ENCODE data around the gene PREP.

The PREP gene

GRCh38 chr6:105322499-105323225, 80.2 kb downstream of the PREP start:
- Histone ChIP-seq H3K27ac (ENCODE audit: insufficient read depth in 1 of 2, low read depth in 1 of 2, low read length in 2 of 2, poor library complexity in 1 of 2, severe bottlenecking in 2 of 2) (no peak overlapping the region), H3K4me3 (ENCODE audit: control insufficient read depth in 1 of 7, extremely low read depth in 1 of 7, insufficient read depth in 4 of 7, low read depth in 2 of 7, low read length in 6 of 7) (no peak overlapping the region), H3K36me3 (ENCODE audit: control insufficient read depth in 4 of 4, insufficient read depth in 4 of 4, low read length in 3 of 4) (peaks cover 7 to 57% (median 23%) of the 10 kb centered on the region in 4 experiments), H3K9me3 (ENCODE audit: control extremely low read depth in 1 of 5, control insufficient read depth in 4 of 5, insufficient read depth in 2 of 5, low read depth in 1 of 5, low read length in 4 of 5) (no peaks in the 10 kb centered on the region), H3K27me3 (replicated peaks in 2 of 5; ENCODE audit: control insufficient read depth in 4 of 5, insufficient read depth in 5 of 5, low read length in 4 of 5) (no peaks in the 10 kb centered on the region), H3K4me1 (ENCODE audit: control extremely low read depth in 1 of 4, control insufficient read depth in 4 of 4, insufficient read depth in 4 of 4, low read length in 3 of 4) (peaks cover 0 to 7% (median 2%) of the 10 kb centered on the region in 4 experiments)
- POLR2A ChIA-PET = no interaction called here
- DNase-seq = no peak
- 100% methylated on average over 1 of the region's 3 CpGs for WGBS (ENCODE audit: insufficient coverage)
- CTCF ChIA-PET = no interaction called here

GRCh38 chr6:105321728-105322127, 81.2 kb downstream of the PREP start:
- Histone ChIP-seq H3K4me1 (ENCODE audit: control extremely low read depth in 1 of 4, control insufficient read depth in 4 of 4, insufficient read depth in 4 of 4, low read length in 3 of 4) (peaks cover 0 to 4% (median under 1%) of the 10 kb centered on the region in 4 experiments), H3K27ac (ENCODE audit: insufficient read depth in 1 of 2, low read depth in 1 of 2, low read length in 2 of 2, poor library complexity in 1 of 2, severe bottlenecking in 2 of 2) (no peak overlapping the region), H3K27me3 (replicated peaks in 2 of 5; ENCODE audit: control insufficient read depth in 4 of 5, insufficient read depth in 5 of 5, low read length in 4 of 5) (no peaks in the 10 kb centered on the region), H3K9me3 (ENCODE audit: control extremely low read depth in 1 of 5, control insufficient read depth in 4 of 5, insufficient read depth in 2 of 5, low read depth in 1 of 5, low read length in 4 of 5) (no peaks in the 10 kb centered on the region), H3K4me3 (ENCODE audit: control insufficient read depth in 1 of 7, extremely low read depth in 1 of 7, insufficient read depth in 4 of 7, low read depth in 2 of 7, low read length in 6 of 7) (no peak overlapping the region), H3K36me3 (ENCODE audit: control insufficient read depth in 4 of 4, insufficient read depth in 4 of 4, low read length in 3 of 4) (peaks cover 7 to 55% (median 27%) of the 10 kb centered on the region in 4 experiments)
- POLR2A ChIA-PET = no interaction called here
- CTCF ChIA-PET = no interaction called here
- DNase-seq = no peak
- 100% methylated on average over 2 of the region's 2 CpGs for WGBS (ENCODE audit: insufficient coverage)

GRCh38 chr6:105321207-105321606, 81.7 kb downstream of the PREP start:
- POLR2A ChIA-PET = no interaction called here
- CTCF ChIA-PET = interaction anchor here (0.6 kb wide), 1 partner anchor 80 kb away, joined by 3 read pairs; no protein-coding TSS in a partner anchor
- DNase-seq = no peak
- Histone ChIP-seq H3K4me3 (ENCODE audit: control insufficient read depth in 1 of 7, extremely low read depth in 1 of 7, insufficient read depth in 4 of 7, low read depth in 2 of 7, low read length in 6 of 7) (no peak overlapping the region), H3K9me3 (ENCODE audit: control extremely low read depth in 1 of 5, control insufficient read depth in 4 of 5, insufficient read depth in 2 of 5, low read depth in 1 of 5, low read length in 4 of 5) (no peaks in the 10 kb centered on the region), H3K27ac (ENCODE audit: insufficient read depth in 1 of 2, low read depth in 1 of 2, low read length in 2 of 2, poor library complexity in 1 of 2, severe bottlenecking in 2 of 2) (no peak overlapping the region), H3K36me3 (ENCODE audit: control insufficient read depth in 4 of 4, insufficient read depth in 4 of 4, low read length in 3 of 4) (peaks cover 7 to 50% (median 27%) of the 10 kb centered on the region in 4 experiments), H3K4me1 (ENCODE audit: control extremely low read depth in 1 of 4, control insufficient read depth in 4 of 4, insufficient read depth in 4 of 4, low read length in 3 of 4) (peaks cover 0 to 2% (median 0%) of the 10 kb centered on the region in 4 experiments), H3K27me3 (replicated peaks in 2 of 5; ENCODE audit: control insufficient read depth in 4 of 5, insufficient read depth in 5 of 5, low read length in 4 of 5) (no peaks in the 10 kb centered on the region)
- 100% methylated on average over 4 of the region's 6 CpGs for WGBS (ENCODE audit: insufficient coverage)

- WGBS (ENCODE audit: insufficient coverage) = 100% methylated on average over 1 of the region's 3 CpGs
- no peaks in the 10 kb centered on the region for H3K4me1 ChIP-seq (ENCODE audit: control extremely low read depth in 1 of 4, control insufficient read depth in 4 of 4, insufficient read depth in 4 of 4, low read length in 3 of 4)
Observed at GRCh38 chr6:105320765-105321164, 82.1 kb downstream of the PREP start.

GRCh38 chr6:105320271-105320670, 82.6 kb downstream of the PREP start:
- CTCF ChIA-PET = no interaction called here
- no peak for DNase-seq
- no peak overlapping the region for H3K4me3 ChIP-seq (ENCODE audit: control insufficient read depth in 1 of 7, extremely low read depth in 1 of 7, insufficient read depth in 4 of 7, low read depth in 2 of 7, low read length in 6 of 7)
- H3K36me3 ChIP-seq (ENCODE audit: control insufficient read depth in 4 of 4, insufficient read depth in 4 of 4, low read length in 3 of 4) = peaks cover 7 to 41% (median 31%) of the 10 kb centered on the region in 4 experiments
- no peaks in the 10 kb centered on the region for H3K4me1 ChIP-seq (ENCODE audit: control extremely low read depth in 1 of 4, control insufficient read depth in 4 of 4, insufficient read depth in 4 of 4, low read length in 3 of 4)
- H3K9me3 ChIP-seq (ENCODE audit: control extremely low read depth in 1 of 5, control insufficient read depth in 4 of 5, insufficient read depth in 2 of 5, low read depth in 1 of 5, low read length in 4 of 5) = no peaks in the 10 kb centered on the region
- WGBS (ENCODE audit: insufficient coverage) = 100% methylated on average over 1 of the region's 1 CpG
- POLR2A ChIA-PET = no interaction called here
- H3K27ac ChIP-seq (ENCODE audit: insufficient read depth in 1 of 2, low read depth in 1 of 2, low read length in 2 of 2, poor library complexity in 1 of 2, severe bottlenecking in 2 of 2) = no peak overlapping the region
- no peaks in the 10 kb centered on the region for H3K27me3 ChIP-seq (replicated peaks in 2 of 5; ENCODE audit: control insufficient read depth in 4 of 5, insufficient read depth in 5 of 5, low read length in 4 of 5)

More at GRCh38 chr6:105320765-105321164, 82.1 kb downstream of the PREP start:
- CTCF ChIA-PET = interaction anchor here (0.6 kb wide), 1 partner anchor 81 kb away, joined by 3 read pairs; no protein-coding TSS in a partner anchor
- peaks cover 7 to 46% (median 29%) of the 10 kb centered on the region in 4 experiments for H3K36me3 ChIP-seq (ENCODE audit: control insufficient read depth in 4 of 4, insufficient read depth in 4 of 4, low read length in 3 of 4)
- H3K27ac ChIP-seq (ENCODE audit: insufficient read depth in 1 of 2, low read depth in 1 of 2, low read length in 2 of 2, poor library complexity in 1 of 2, severe bottlenecking in 2 of 2) = no peak overlapping the region
- H3K27me3 ChIP-seq (replicated peaks in 2 of 5; ENCODE audit: control insufficient read depth in 4 of 5, insufficient read depth in 5 of 5, low read length in 4 of 5) = no peaks in the 10 kb centered on the region
- no peaks in the 10 kb centered on the region for H3K9me3 ChIP-seq (ENCODE audit: control extremely low read depth in 1 of 5, control insufficient read depth in 4 of 5, insufficient read depth in 2 of 5, low read depth in 1 of 5, low read length in 4 of 5)
- H3K4me3 ChIP-seq (ENCODE audit: control insufficient read depth in 1 of 7, extremely low read depth in 1 of 7, insufficient read depth in 4 of 7, low read depth in 2 of 7, low read length in 6 of 7) = no peak overlapping the region
- no peak for DNase-seq
- POLR2A ChIA-PET = no interaction called here

GRCh38 chr6:105319331-105319730, 83.6 kb downstream of the PREP start:
- Histone ChIP-seq H3K27me3 (replicated peaks in 2 of 5; ENCODE audit: control insufficient read depth in 4 of 5, insufficient read depth in 5 of 5, low read length in 4 of 5) (no peaks in the 10 kb centered on the region), H3K4me1 (ENCODE audit: control extremely low read depth in 1 of 4, control insufficient read depth in 4 of 4, insufficient read depth in 4 of 4, low read length in 3 of 4) (no peaks in the 10 kb centered on the region), H3K27ac (ENCODE audit: insufficient read depth in 1 of 2, low read depth in 1 of 2, low read length in 2 of 2, poor library complexity in 1 of 2, severe bottlenecking in 2 of 2) (no peak overlapping the region), H3K36me3 (ENCODE audit: control insufficient read depth in 4 of 4, insufficient read depth in 4 of 4, low read length in 3 of 4) (peaks cover 9 to 42% (median 32%) of the 10 kb centered on the region in 4 experiments), H3K9me3 (ENCODE audit: control extremely low read depth in 1 of 5, control insufficient read depth in 4 of 5, insufficient read depth in 2 of 5, low read depth in 1 of 5, low read length in 4 of 5) (no peaks in the 10 kb centered on the region), H3K4me3 (ENCODE audit: control insufficient read depth in 1 of 7, extremely low read depth in 1 of 7, insufficient read depth in 4 of 7, low read depth in 2 of 7, low read length in 6 of 7) (no peak overlapping the region)
- ChIA-PET POLR2A (no interaction called here), CTCF (no interaction called here)
- no CpG with 5 or more reads among the region's 1 CpG for WGBS (ENCODE audit: insufficient coverage)
- DNase-seq = no peak

GRCh38 chr6:105318660-105319059, 84.2 kb downstream of the PREP start:
- ChIA-PET POLR2A (no interaction called here), CTCF (interaction anchor here (1.4 kb wide), 1 partner anchor 12 kb away, joined by 5 read pairs; no protein-coding TSS in a partner anchor)
- DNase-seq = no peak
- H3K4me1 ChIP-seq (ENCODE audit: control extremely low read depth in 1 of 4, control insufficient read depth in 4 of 4, insufficient read depth in 4 of 4, low read length in 3 of 4) = no peaks in the 10 kb centered on the region
- H3K9me3 ChIP-seq (ENCODE audit: control extremely low read depth in 1 of 5, control insufficient read depth in 4 of 5, insufficient read depth in 2 of 5, low read depth in 1 of 5, low read length in 4 of 5) = no peaks in the 10 kb centered on the region
- peaks cover 6 to 42% (median 32%) of the 10 kb centered on the region in 4 experiments for H3K36me3 ChIP-seq (ENCODE audit: control insufficient read depth in 4 of 4, insufficient read depth in 4 of 4, low read length in 3 of 4)
- H3K27me3 ChIP-seq (replicated peaks in 2 of 5; ENCODE audit: control insufficient read depth in 4 of 5, insufficient read depth in 5 of 5, low read length in 4 of 5) = no peaks in the 10 kb centered on the region
- H3K4me3 ChIP-seq (ENCODE audit: control insufficient read depth in 1 of 7, extremely low read depth in 1 of 7, insufficient read depth in 4 of 7, low read depth in 2 of 7, low read length in 6 of 7) = no peak overlapping the region
- 98% methylated on average over 5 of the region's 7 CpGs for WGBS (ENCODE audit: insufficient coverage)
- no peak overlapping the region for H3K27ac ChIP-seq (ENCODE audit: insufficient read depth in 1 of 2, low read depth in 1 of 2, low read length in 2 of 2, poor library complexity in 1 of 2, severe bottlenecking in 2 of 2)

Data from common myeloid progenitor, CD34-positive (primary cell).